ENCODE data around the gene LTF.

LTF gene

GRCh38 chr3:46489875-46490274 is 25.2 kb upstream of the LTF start:
- peak; percentile 30 for DNase-seq (ENCODE audit: low read depth)
- TF ChIP-seq, protein P1, sequence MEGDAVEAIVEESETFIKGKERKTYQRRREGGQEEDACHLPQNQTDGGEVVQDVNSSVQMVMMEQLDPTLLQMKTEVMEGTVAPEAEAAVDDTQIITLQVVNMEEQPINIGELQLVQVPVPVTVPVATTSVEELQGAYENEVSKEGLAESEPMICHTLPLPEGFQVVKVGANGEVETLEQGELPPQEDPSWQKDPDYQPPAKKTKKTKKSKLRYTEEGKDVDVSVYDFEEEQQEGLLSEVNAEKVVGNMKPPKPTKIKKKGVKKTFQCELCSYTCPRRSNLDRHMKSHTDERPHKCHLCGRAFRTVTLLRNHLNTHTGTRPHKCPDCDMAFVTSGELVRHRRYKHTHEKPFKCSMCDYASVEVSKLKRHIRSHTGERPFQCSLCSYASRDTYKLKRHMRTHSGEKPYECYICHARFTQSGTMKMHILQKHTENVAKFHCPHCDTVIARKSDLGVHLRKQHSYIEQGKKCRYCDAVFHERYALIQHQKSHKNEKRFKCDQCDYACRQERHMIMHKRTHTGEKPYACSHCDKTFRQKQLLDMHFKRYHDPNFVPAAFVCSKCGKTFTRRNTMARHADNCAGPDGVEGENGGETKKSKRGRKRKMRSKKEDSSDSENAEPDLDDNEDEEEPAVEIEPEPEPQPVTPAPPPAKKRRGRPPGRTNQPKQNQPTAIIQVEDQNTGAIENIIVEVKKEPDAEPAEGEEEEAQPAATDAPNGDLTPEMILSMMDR (IDR thresholded peaks at IDR 0.05; ENCODE audit: low read length, missing control alignments) = no peak
- H3K4me3 ChIP-seq (replicated peaks; ENCODE audit: low read depth, low read length) = no peak overlapping the region

- no peak for DNase-seq (ENCODE audit: low read depth)
- no peak overlapping the region for H3K4me3 ChIP-seq (replicated peaks; ENCODE audit: low read depth, low read length)
- TF ChIP-seq, protein P1 (IDR thresholded peaks at IDR 0.05; ENCODE audit: low read length, missing control alignments) = no peak
Observed at GRCh38 chr3:46489381-46489780, 24.7 kb upstream of the LTF start.

GRCh38 chr3:46488735-46489361 is 24.1 kb upstream of the LTF start:
- TF ChIP-seq, protein P1 (IDR thresholded peaks at IDR 0.05; ENCODE audit: low read length, missing control alignments) = no peak
- peak; percentile 87 for DNase-seq (ENCODE audit: low read depth)
- H3K4me3 ChIP-seq (replicated peaks; ENCODE audit: low read depth, low read length) = no peak overlapping the region

GRCh38 chr3:46485779-46486175 is 21.1 kb upstream of the LTF start:
- no peak overlapping the region for H3K4me3 ChIP-seq (replicated peaks; ENCODE audit: low read depth, low read length)
- DNase-seq (ENCODE audit: low read depth) = no peak
- TF ChIP-seq, protein P1 (IDR thresholded peaks at IDR 0.05; ENCODE audit: low read length, missing control alignments) = no peak

DNA sequence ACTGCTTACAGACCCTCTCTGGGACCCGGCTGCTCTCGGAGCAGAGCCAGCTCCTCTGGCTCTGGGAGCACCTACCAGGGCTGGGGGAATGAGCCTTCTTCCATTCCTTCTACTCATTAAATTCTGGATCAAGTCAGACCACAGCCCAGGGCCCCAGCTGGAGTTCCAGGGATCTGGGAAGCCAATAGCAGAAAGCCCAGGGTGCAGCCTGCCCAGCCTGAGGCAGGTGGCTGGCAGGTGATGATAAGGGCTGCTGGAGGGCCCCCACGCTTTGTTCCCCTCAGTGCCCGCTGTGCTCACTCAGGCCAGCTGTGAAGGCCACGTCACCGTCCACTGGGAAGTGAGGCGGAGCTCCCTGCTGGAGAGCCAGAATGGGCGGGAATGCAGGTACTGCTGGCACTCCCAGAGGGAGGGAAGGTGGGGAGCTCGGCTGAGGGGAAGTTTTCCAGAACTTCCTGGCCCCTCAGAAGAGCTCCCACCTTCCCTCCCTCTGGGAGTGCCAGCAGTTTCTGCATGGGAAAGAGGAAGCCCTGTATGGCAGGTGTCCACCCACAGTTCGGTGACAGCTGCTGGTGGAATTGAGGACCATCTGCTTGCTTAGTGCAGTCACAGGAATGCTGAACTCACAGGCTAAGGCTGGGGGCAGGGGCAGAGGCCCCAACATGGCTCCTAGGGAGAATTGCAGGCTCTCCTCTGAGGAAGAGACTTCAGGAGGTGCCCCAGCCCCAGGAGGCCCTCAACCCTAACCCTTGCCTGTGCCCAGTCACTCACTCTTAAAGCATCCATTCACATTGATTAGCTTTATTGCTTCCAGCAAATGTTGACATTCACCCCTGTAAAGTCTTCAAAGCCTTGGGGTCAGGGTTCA is 20.4 kb upstream of the LTF start:
- no peak for DNase-seq (ENCODE audit: low read depth)
- no peak overlapping the region for H3K4me3 ChIP-seq (replicated peaks; ENCODE audit: low read depth, low read length)
- TF ChIP-seq, protein P1 (IDR thresholded peaks at IDR 0.05; ENCODE audit: low read length, missing control alignments) = no peak

DNA sequence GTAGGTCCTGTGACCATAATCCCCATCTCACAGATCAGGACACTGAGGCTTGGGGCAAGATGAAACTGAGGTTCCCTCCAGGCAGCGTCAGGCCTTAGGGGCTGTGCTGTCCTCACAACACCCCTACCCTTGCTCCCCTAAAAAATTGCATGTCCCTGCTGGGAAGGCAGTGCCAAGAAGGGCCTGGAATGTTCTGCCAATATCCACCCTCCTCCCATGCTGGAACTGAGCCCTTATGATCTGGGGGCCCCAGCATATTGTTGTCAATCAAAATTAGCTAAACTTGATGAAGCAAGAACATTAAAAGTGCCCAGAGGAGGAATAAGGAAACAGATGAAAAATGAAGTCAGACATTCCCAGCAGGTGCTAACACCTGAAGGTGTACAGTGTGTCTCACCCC is 19.7 kb upstream of the LTF start:
- no peak for DNase-seq (ENCODE audit: low read depth)
- no peak overlapping the region for H3K4me3 ChIP-seq (replicated peaks; ENCODE audit: low read depth, low read length)
- TF ChIP-seq, protein P1 (IDR thresholded peaks at IDR 0.05; ENCODE audit: low read length, missing control alignments) = no peak

Measured in fibroblast of pulmonary artery (primary cell).